ENCODE data around the gene ADORA2B. TPM values are rescaled to one million over a fixed set of nuclear protein-coding genes. Genes with fewer than 3 reads are reported as not detected.
A peak's percentile ranks its signal among the peaks of the same experiment; 100 is the strongest.

Gene ADORA2B
- total RNA-seq, 1 donor from 2014 or later = 1.9 TPM

DNA sequence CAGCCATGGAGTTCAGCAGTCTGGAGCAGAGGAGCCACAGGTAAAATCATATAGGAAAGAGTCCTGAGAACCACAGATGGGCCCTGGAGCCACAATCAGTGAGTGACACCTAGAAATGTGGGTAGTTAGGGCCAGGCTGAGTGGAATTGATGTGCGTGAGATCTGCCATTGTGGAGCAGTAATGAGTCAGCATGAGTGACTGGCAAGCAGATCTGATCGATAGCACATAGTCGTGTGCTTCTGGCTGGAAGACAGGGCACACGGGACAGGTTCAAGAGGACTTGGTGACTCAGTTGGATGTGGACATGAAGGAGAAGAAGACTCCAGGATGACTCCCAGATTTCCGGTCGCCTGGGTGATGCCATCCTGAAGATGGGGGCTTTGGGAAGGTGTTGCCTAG is 12.3 kb downstream of the ADORA2B start:
- H3K9me3 ChIP-seq (ENCODE audit: low read depth) = no peaks in the 10 kb centered on the region
- no peak overlapping the region for H3K4me3 ChIP-seq
- H3K27me3 Mint-ChIP-seq (ENCODE audit: insufficient read depth, low read depth) = peaks cover 5% of the 10 kb centered on the region
- H3K4me1 Mint-ChIP-seq = peaks cover 14% of the 10 kb centered on the region
- TF ChIP-seq, protein P1, sequence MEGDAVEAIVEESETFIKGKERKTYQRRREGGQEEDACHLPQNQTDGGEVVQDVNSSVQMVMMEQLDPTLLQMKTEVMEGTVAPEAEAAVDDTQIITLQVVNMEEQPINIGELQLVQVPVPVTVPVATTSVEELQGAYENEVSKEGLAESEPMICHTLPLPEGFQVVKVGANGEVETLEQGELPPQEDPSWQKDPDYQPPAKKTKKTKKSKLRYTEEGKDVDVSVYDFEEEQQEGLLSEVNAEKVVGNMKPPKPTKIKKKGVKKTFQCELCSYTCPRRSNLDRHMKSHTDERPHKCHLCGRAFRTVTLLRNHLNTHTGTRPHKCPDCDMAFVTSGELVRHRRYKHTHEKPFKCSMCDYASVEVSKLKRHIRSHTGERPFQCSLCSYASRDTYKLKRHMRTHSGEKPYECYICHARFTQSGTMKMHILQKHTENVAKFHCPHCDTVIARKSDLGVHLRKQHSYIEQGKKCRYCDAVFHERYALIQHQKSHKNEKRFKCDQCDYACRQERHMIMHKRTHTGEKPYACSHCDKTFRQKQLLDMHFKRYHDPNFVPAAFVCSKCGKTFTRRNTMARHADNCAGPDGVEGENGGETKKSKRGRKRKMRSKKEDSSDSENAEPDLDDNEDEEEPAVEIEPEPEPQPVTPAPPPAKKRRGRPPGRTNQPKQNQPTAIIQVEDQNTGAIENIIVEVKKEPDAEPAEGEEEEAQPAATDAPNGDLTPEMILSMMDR (IDR thresholded peaks at IDR 0.05) = no peak
- TF ChIP-seq EZH2phosphoT487 (IDR thresholded peaks at IDR 0.05) (no peak), EZH2 (IDR thresholded peaks at IDR 0.05) (no peak)
- H3K4me2 ChIP-seq = no peak overlapping the region
- H3K9me3 Mint-ChIP-seq = no peaks in the 10 kb centered on the region
- H3F3A ChIP-seq (ENCODE audit: low read depth) = no peaks in the 10 kb centered on the region
- H3K27ac Mint-ChIP-seq = no peak overlapping the region
- no peak overlapping the region for H3K9ac ChIP-seq
- no peak for DNase-seq (ENCODE audit: low spot score)
- H4K20me1 ChIP-seq (ENCODE audit: low read depth) = no peaks in the 10 kb centered on the region
- H3K27ac ChIP-seq = no peak overlapping the region
- no peaks in the 10 kb centered on the region for H3K27me3 ChIP-seq
- H3K79me2 ChIP-seq (ENCODE audit: low read depth) = no peaks in the 10 kb centered on the region
- H3K4me3 Mint-ChIP-seq = no peak overlapping the region
- no peaks in the 10 kb centered on the region for H3K4me1 ChIP-seq
- no peak overlapping the region for H2AFZ ChIP-seq (replicated peaks)
- H3K36me3 Mint-ChIP-seq = no peaks in the 10 kb centered on the region
- H3K36me3 ChIP-seq = no peaks in the 10 kb centered on the region

DNA sequence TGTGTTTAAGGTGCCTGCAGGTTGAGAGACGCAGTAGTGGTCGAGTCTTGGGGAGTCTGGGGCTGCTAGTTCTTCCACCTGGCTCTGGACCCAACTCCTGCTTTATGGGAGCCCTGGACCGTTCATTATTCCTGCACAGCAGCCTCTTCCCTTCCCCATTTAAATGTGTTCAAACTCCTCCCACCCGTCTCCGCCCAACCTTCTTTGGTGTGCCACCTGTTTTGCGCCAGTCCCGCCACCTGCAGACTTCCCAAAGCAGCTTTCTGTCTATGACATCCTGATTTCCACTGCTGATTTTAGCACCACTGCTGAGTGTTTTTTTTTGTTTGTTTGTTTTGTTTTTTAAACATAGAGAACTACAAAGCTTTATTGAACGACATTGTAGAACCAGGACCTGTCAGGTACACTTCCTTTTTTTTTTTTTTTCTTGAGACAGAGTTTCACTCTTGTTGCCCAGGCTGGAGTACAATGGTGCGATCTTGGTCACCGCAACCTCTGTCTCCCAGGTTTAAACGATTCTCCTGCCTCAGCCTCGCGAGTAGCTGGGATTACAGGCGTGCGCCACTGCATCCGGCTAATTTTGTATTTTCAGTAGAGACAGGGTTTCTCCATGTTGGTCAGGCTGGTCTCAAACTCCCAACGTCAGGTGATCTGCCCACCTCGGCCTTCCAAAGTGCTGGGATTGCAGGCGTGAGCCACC is 12.8 kb downstream of the ADORA2B start:
- no peak for DNase-seq (ENCODE audit: low spot score)
- Histone ChIP-seq H3K4me2 (no peak overlapping the region), H3K4me3 (no peak overlapping the region), H3F3A (ENCODE audit: low read depth) (no peaks in the 10 kb centered on the region), H3K9me3 (ENCODE audit: low read depth) (no peaks in the 10 kb centered on the region), H3K9ac (no peak overlapping the region), H4K20me1 (ENCODE audit: low read depth) (no peaks in the 10 kb centered on the region), H3K79me2 (ENCODE audit: low read depth) (no peaks in the 10 kb centered on the region), H2AFZ (replicated peaks) (no peak overlapping the region), H3K4me1 (no peaks in the 10 kb centered on the region), H3K27me3 (no peaks in the 10 kb centered on the region), H3K27ac (no peak overlapping the region), H3K36me3 (no peaks in the 10 kb centered on the region)
- Mint-ChIP-seq H3K4me1 (peaks cover 14% of the 10 kb centered on the region), H3K9me3 (no peaks in the 10 kb centered on the region), H3K36me3 (no peaks in the 10 kb centered on the region), H3K27ac (no peak overlapping the region), H3K4me3 (no peak overlapping the region), H3K27me3 (ENCODE audit: insufficient read depth, low read depth) (peaks cover 3% of the 10 kb centered on the region)
- TF ChIP-seq EZH2phosphoT487 (IDR thresholded peaks at IDR 0.05) = no peak
- TF ChIP-seq EZH2 (IDR thresholded peaks at IDR 0.05) = no peak
- TF ChIP-seq, protein P1 (IDR thresholded peaks at IDR 0.05) = no peak

DNA sequence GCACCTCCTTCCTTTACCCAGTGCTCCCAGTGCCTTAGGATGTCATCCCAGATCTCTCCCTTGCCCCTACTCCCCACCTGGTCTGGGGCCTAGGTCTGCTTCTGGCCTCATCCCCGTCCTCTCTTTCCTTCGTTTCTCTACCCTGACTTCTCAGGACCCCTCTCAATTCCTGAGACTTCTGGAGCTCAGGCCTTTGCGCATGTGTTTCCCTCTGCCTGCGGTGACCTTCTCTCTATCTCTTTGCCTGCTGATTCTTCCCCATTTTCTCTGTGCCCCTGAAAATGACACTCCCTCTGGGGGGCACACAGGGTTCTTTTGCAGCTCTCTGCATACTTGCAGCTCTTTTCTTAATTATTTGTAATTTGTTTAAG is 13.5 kb downstream of the ADORA2B start:
- H2AFZ ChIP-seq (replicated peaks) = no peak overlapping the region
- no peaks in the 10 kb centered on the region for H3K79me2 ChIP-seq (ENCODE audit: low read depth)
- no peak overlapping the region for H3K27ac ChIP-seq
- no peaks in the 10 kb centered on the region for H3K4me1 ChIP-seq
- H3K27ac Mint-ChIP-seq = peak overlapping the region; percentile 5
- no peaks in the 10 kb centered on the region for H3K9me3 Mint-ChIP-seq
- H3K9me3 ChIP-seq (ENCODE audit: low read depth) = no peaks in the 10 kb centered on the region
- H3K36me3 ChIP-seq = no peaks in the 10 kb centered on the region
- no peaks in the 10 kb centered on the region for H3F3A ChIP-seq (ENCODE audit: low read depth)
- no peak for DNase-seq (ENCODE audit: low spot score)
- no peaks in the 10 kb centered on the region for H3K27me3 ChIP-seq
- H3K4me1 Mint-ChIP-seq = peaks cover 13% of the 10 kb centered on the region
- no peaks in the 10 kb centered on the region for H3K36me3 Mint-ChIP-seq
- no peak overlapping the region for H3K4me3 Mint-ChIP-seq
- no peak overlapping the region for H3K4me3 ChIP-seq
- no peaks in the 10 kb centered on the region for H3K27me3 Mint-ChIP-seq (ENCODE audit: insufficient read depth, low read depth)
- no peak for TF ChIP-seq EZH2 (IDR thresholded peaks at IDR 0.05)
- no peak for TF ChIP-seq EZH2phosphoT487 (IDR thresholded peaks at IDR 0.05)
- TF ChIP-seq, protein P1 (IDR thresholded peaks at IDR 0.05) = no peak
- no peak overlapping the region for H3K4me2 ChIP-seq
- H4K20me1 ChIP-seq (ENCODE audit: low read depth) = no peaks in the 10 kb centered on the region
- H3K9ac ChIP-seq = no peak overlapping the region

All from neural progenitor cell (in vitro differentiated cells).